Measurements from ENCODE around the gene VAV3.

The VAV3 gene

GRCh38 chr1:107545879-107546278 is 419.1 kb downstream of the VAV3 start:
- no peak for TF ChIP-seq CTCF (IDR thresholded peaks at IDR 0.05; ENCODE audit: low read depth, low read length)
- no peak overlapping the region for H3K4me3 ChIP-seq (ENCODE audit: low read depth, low read length)

- no peak overlapping the region for H3K4me3 ChIP-seq (ENCODE audit: low read depth, low read length)
- no peak for TF ChIP-seq CTCF (IDR thresholded peaks at IDR 0.05; ENCODE audit: low read depth, low read length)
Measured at GRCh38 chr1:107545056-107545577, 419.9 kb downstream of the VAV3 start.

GRCh38 chr1:107544285-107544684 is 420.7 kb downstream of the VAV3 start:
- no peak for TF ChIP-seq CTCF (IDR thresholded peaks at IDR 0.05; ENCODE audit: low read depth, low read length)
- H3K4me3 ChIP-seq (ENCODE audit: low read depth, low read length), result no peak overlapping the region

- no peak for TF ChIP-seq CTCF (IDR thresholded peaks at IDR 0.05; ENCODE audit: low read depth, low read length)
- no peak overlapping the region for H3K4me3 ChIP-seq (ENCODE audit: low read depth, low read length)
Measured at GRCh38 chr1:107541412-107541811, 423.6 kb downstream of the VAV3 start.

- no peak overlapping the region for H3K4me3 ChIP-seq (ENCODE audit: low read depth, low read length)
- TF ChIP-seq CTCF (IDR thresholded peaks at IDR 0.05; ENCODE audit: low read depth, low read length), result no peak
Measured at GRCh38 chr1:107538502-107538901, 426.5 kb downstream of the VAV3 start.

GRCh38 chr1:107536266-107536665 is 428.7 kb downstream of the VAV3 start:
- no peak for TF ChIP-seq CTCF (IDR thresholded peaks at IDR 0.05; ENCODE audit: low read depth, low read length)
- no peak overlapping the region for H3K4me3 ChIP-seq (ENCODE audit: low read depth, low read length)

- no peak overlapping the region for H3K4me3 ChIP-seq (ENCODE audit: low read depth, low read length)
- TF ChIP-seq CTCF (IDR thresholded peaks at IDR 0.05; ENCODE audit: low read depth, low read length), result no peak
Measured at GRCh38 chr1:107535091-107535490, 429.9 kb downstream of the VAV3 start.
